Measurements from ENCODE around the gene YIPF4. TPM values are rescaled to one million over a fixed set of nuclear protein-coding genes. Genes with fewer than 3 reads are reported as not detected.

The YIPF4 gene
- total and polyA plus RNA-seq, 2 of the 4 experiments (the other 2 are of a cell fraction), result 3.6 to 6.8 TPM

DNA sequence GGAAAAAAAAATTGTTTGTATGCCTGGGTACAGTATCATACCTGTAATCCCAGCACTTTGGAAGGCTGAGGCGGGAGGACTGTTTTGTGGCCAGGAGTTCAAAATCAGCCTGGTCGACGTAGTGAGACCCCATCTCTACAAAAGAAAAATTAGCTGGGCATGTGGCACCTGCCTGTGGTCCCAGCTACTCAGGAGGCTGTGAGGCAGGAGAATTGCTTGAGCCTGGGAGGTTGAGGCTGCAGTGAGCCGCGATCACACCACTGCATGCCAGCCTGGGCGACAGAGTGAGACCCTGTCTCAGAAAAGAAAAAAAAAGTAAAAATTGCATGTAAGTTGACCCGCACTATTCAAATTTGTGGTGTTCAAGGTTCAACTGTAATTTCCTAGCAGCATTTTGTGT lies 32.9 kb downstream of the YIPF4 start:
- no peak for ATAC-seq (ENCODE audit: low read depth)
- POLR2A ChIA-PET (ENCODE audit: unreplicated experiment), result no interaction called here

More for the DNA sequence above, 32.9 kb downstream of the YIPF4 start:
- H2AK9ac ChIP-seq (replicated peaks; ENCODE audit: low read depth, low read length, poor library complexity), result no peak overlapping the region
- no peak overlapping the region for H2AFZ ChIP-seq (replicated peaks; ENCODE audit: low read length, poor library complexity)
- H4K91ac ChIP-seq (ENCODE audit: insufficient read depth, low read depth, low read length), result no peak overlapping the region
- in situ Hi-C loops (cut with MboI; ENCODE audit: low sequenced_read_pairs) (no loop called here), intact Hi-C loops (cut with micrococcal nuclease) (no loop called here), dilution Hi-C loops (cut with HindIII; ENCODE audit: low sequenced_read_pairs, unreplicated experiment) (no loop called here)
- WGBS, 2 experiments (ENCODE audit: extremely low coverage in 2 of 2, insufficient read length in 1 of 2), result 100% methylated on average over 4 of the region's 7 CpGs; no CpG with 5 or more reads in 1 of the 2 experiments
- no peak overlapping the region for H3K27ac ChIP-seq (ENCODE audit: insufficient read depth, low read length)
- no peak for DNase-seq
- H3K18ac ChIP-seq (ENCODE audit: low read depth, low read length), result no peak overlapping the region
- no peaks in the 10 kb centered on the region for H3K27me3 ChIP-seq (ENCODE audit: control insufficient read depth, insufficient read depth, low read length)
- H2BK5ac ChIP-seq (ENCODE audit: low read depth, low read length, poor library complexity, severe bottlenecking), result no peak overlapping the region
- peaks cover 6% of the 10 kb centered on the region for H3K36me3 ChIP-seq (ENCODE audit: control insufficient read depth, insufficient read depth, low read length)
- no peak overlapping the region for H3K14ac ChIP-seq (replicated peaks; ENCODE audit: low read depth, low read length)
- H4K8ac ChIP-seq (ENCODE audit: low read depth in 2 of 2, low read length in 2 of 2), result no peak overlapping the region
- H4K5ac ChIP-seq (ENCODE audit: low read depth, low read length), result no peak overlapping the region
- H3K23ac ChIP-seq (ENCODE audit: low read depth, low read length), result no peak overlapping the region
- no peak overlapping the region for H2BK20ac ChIP-seq (ENCODE audit: low read depth, low read length)
- H3K4ac ChIP-seq (ENCODE audit: low read depth, low read length), result no peak overlapping the region
- H3K56ac ChIP-seq (ENCODE audit: extremely low read depth, insufficient read depth, low read length), result no peak overlapping the region
- H3K79me1 ChIP-seq (ENCODE audit: low read depth in 1 of 2, low read length in 2 of 2), result no peaks in the 10 kb centered on the region
- H2BK120ac ChIP-seq (ENCODE audit: low read depth, low read length), result no peak overlapping the region
- H3K9me1 ChIP-seq (ENCODE audit: insufficient read depth, low read length), result no peaks in the 10 kb centered on the region
- H2AK5ac ChIP-seq (ENCODE audit: low read depth, low read length), result no peak overlapping the region
- CTCF ChIA-PET, result no interaction called here
- no peaks in the 10 kb centered on the region for H4K20me1 ChIP-seq (ENCODE audit: insufficient read depth, low read length)
- no peak overlapping the region for H3K4me3 ChIP-seq (ENCODE audit: insufficient read depth, low read depth, low read length)
- TSS peak; percentile 9 for BruUV-seq (replicated peaks)
- H2BK15ac ChIP-seq (ENCODE audit: low read depth, low read length), result no peak overlapping the region
- H3K9ac ChIP-seq (ENCODE audit: low read depth, low read length), result no peak overlapping the region
- no peak overlapping the region for H3K4me2 ChIP-seq (ENCODE audit: low read depth, low read length)
- TF ChIP-seq SMC3 (IDR thresholded peaks at IDR 0.05; ENCODE audit: low read depth, low read length), result no peak
- TF ChIP-seq RFX5 (IDR thresholded peaks at IDR 0.05; ENCODE audit: low read depth, low read length), result no peak
- no peak for TF ChIP-seq POLR2A (IDR thresholded peaks at IDR 0.05; ENCODE audit: low read depth, low read length)
- no peak for TF ChIP-seq RCOR1 (IDR thresholded peaks at IDR 0.05; ENCODE audit: insufficient replicate concordance, low read length)
- TF ChIP-seq CEBPB (IDR thresholded peaks at IDR 0.05; ENCODE audit: low read depth, low read length), result no peak
- TF ChIP-seq, protein P1, sequence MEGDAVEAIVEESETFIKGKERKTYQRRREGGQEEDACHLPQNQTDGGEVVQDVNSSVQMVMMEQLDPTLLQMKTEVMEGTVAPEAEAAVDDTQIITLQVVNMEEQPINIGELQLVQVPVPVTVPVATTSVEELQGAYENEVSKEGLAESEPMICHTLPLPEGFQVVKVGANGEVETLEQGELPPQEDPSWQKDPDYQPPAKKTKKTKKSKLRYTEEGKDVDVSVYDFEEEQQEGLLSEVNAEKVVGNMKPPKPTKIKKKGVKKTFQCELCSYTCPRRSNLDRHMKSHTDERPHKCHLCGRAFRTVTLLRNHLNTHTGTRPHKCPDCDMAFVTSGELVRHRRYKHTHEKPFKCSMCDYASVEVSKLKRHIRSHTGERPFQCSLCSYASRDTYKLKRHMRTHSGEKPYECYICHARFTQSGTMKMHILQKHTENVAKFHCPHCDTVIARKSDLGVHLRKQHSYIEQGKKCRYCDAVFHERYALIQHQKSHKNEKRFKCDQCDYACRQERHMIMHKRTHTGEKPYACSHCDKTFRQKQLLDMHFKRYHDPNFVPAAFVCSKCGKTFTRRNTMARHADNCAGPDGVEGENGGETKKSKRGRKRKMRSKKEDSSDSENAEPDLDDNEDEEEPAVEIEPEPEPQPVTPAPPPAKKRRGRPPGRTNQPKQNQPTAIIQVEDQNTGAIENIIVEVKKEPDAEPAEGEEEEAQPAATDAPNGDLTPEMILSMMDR (conservative IDR thresholded peaks at IDR 0.05; ENCODE audit: low read depth, low read length), result no peak
- no peak for TF ChIP-seq BHLHE40 (IDR thresholded peaks at IDR 0.05; ENCODE audit: low read depth, low read length)
- no peak for TF ChIP-seq MAFK (IDR thresholded peaks at IDR 0.05; ENCODE audit: low read depth, low read length)
- no peak for TF ChIP-seq NFE2L2 (IDR thresholded peaks at IDR 0.05; ENCODE audit: low read depth, low read length)
- no peak for TF ChIP-seq CHD1 (IDR thresholded peaks at IDR 0.05; ENCODE audit: low read depth, low read length)
- no peaks in the 10 kb centered on the region for H3K4me1 ChIP-seq (ENCODE audit: control insufficient read depth, insufficient read depth, low read length)
- H3K9me3 ChIP-seq (ENCODE audit: control insufficient read depth, insufficient read depth, low read length), result no peaks in the 10 kb centered on the region

Measured in IMR-90 (cell line).